Urothelium cell line (cell line): ENCODE measurements around the gene LRRC8D.

ENCODE experiments used
- DNase-seq: peaks from one replicate; pipeline ENCODE4 v3.0.0; 2011; ENCODE audit warnings: low spot score, mixed read lengths
- FAIRE-seq: peaks from 2 replicates; lab custom pipeline; 2011; peaks lifted over from hg19 to GRCh38; lab: Jason Lieb, UNC

LRRC8D gene

GRCh38 chr1:89806616-89807015 lies 14.2 kb upstream of the LRRC8D start:
- DNase-seq, result no peak
- FAIRE-seq, result no peak

- no peak for DNase-seq
- FAIRE-seq, result no peak
Measured at GRCh38 chr1:89807503-89807902, 13.3 kb upstream of the LRRC8D start.

- DNase-seq, result no peak
Measured at GRCh38 chr1:89807983-89808382, 12.8 kb upstream of the LRRC8D start.

GRCh38 chr1:89808441-89809117 lies 12.3 kb upstream of the LRRC8D start:
- FAIRE-seq, result no peak

More at GRCh38 chr1:89807983-89808382, 12.8 kb upstream of the LRRC8D start:
- FAIRE-seq, result no peak

GRCh38 chr1:89809556-89809955 lies 11.3 kb upstream of the LRRC8D start:
- no peak for FAIRE-seq
- DNase-seq, result no peak

More at GRCh38 chr1:89808441-89809117, 12.3 kb upstream of the LRRC8D start:
- DNase-seq, result peak; percentile 35

GRCh38 chr1:89810302-89810701 lies 10.5 kb upstream of the LRRC8D start:
- FAIRE-seq, result no peak

GRCh38 chr1:89810880-89811279 lies 10.0 kb upstream of the LRRC8D start:
- DNase-seq (no peak), FAIRE-seq (no peak)

More at GRCh38 chr1:89810302-89810701, 10.5 kb upstream of the LRRC8D start:
- DNase-seq, result no peak

- FAIRE-seq, result no peak
- no peak for DNase-seq
Measured at GRCh38 chr1:89812992-89813391, 7.8 kb upstream of the LRRC8D start.

GRCh38 chr1:89815040-89815439 lies 5.8 kb upstream of the LRRC8D start:
- DNase-seq (no peak), FAIRE-seq (no peak)

- DNase-seq (no peak), FAIRE-seq (no peak)
Measured at GRCh38 chr1:89815611-89816010, 5.2 kb upstream of the LRRC8D start.

- DNase-seq, result no peak
- FAIRE-seq, result no peak
Measured at GRCh38 chr1:89816366-89816765, 4.5 kb upstream of the LRRC8D start.

GRCh38 chr1:89821322-89822108 lies 683 bp downstream of the LRRC8D start:
- FAIRE-seq, result no peak
- DNase-seq, result peak; percentile 58

GRCh38 chr1:89822109-89822962 lies 1.5 kb downstream of the LRRC8D start:
- FAIRE-seq (no peak), DNase-seq (no peak)

- DNase-seq, result no peak
- FAIRE-seq, result no peak
Measured at GRCh38 chr1:89822999-89823628, 2.3 kb downstream of the LRRC8D start.

GRCh38 chr1:89823679-89824292 lies 3.0 kb downstream of the LRRC8D start:
- no peak for DNase-seq
- no peak for FAIRE-seq

- no peak for DNase-seq
- no peak for FAIRE-seq
Measured at GRCh38 chr1:89826594-89826993, 5.8 kb downstream of the LRRC8D start.

GRCh38 chr1:89827330-89827729 lies 6.5 kb downstream of the LRRC8D start:
- DNase-seq (no peak), FAIRE-seq (no peak)

- no peak for DNase-seq
- FAIRE-seq, result no peak
Measured at GRCh38 chr1:89827902-89828301, 7.1 kb downstream of the LRRC8D start.

GRCh38 chr1:89829186-89829585 lies 8.4 kb downstream of the LRRC8D start:
- FAIRE-seq, result no peak
- DNase-seq, result no peak

GRCh38 chr1:89831462-89832120 lies 10.8 kb downstream of the LRRC8D start:
- FAIRE-seq, result no peak
- no peak for DNase-seq
